ENCODE measurements around the gene ATP11A.
A peak's percentile ranks its signal among the peaks of the same experiment; 100 is the strongest.
"Not testable (repeated sequence)": the region's sequence is repeated elsewhere in the genome, so short reads cannot be mapped to it uniquely, and the experiment has no call there.

Gene ATP11A

GRCh38 chr13:112825071-112825470 lies 135.2 kb downstream of the ATP11A start:
- no peak for DNase-seq

GRCh38 chr13:112825875-112826274 lies 136.0 kb downstream of the ATP11A start:
- no peak for DNase-seq

GRCh38 chr13:112826565-112826964 lies 136.7 kb downstream of the ATP11A start:
- DNase-seq, result no peak

- DNase-seq, result no peak
Measured at GRCh38 chr13:112828082-112828699, 138.4 kb downstream of the ATP11A start.

GRCh38 chr13:112828756-112829155 lies 138.9 kb downstream of the ATP11A start:
- no peak for DNase-seq

GRCh38 chr13:112831196-112831595 lies 141.4 kb downstream of the ATP11A start:
- DNase-seq, result no peak

- no peak for DNase-seq
Measured at GRCh38 chr13:112831801-112832200, 142.0 kb downstream of the ATP11A start.

GRCh38 chr13:112832811-112833210 lies 143.0 kb downstream of the ATP11A start:
- no peak for DNase-seq

- no peak for DNase-seq
Measured at GRCh38 chr13:112833551-112834257, 143.9 kb downstream of the ATP11A start.

- DNase-seq, result no peak
Measured at GRCh38 chr13:112835344-112835743, 145.5 kb downstream of the ATP11A start.

- no peak for DNase-seq
Measured at GRCh38 chr13:112835796-112836195, 146.0 kb downstream of the ATP11A start.

- DNase-seq, result no peak
Measured at GRCh38 chr13:112836940-112837339, 147.1 kb downstream of the ATP11A start.

- DNase-seq, result no peak
Measured at GRCh38 chr13:112837371-112838037, 147.7 kb downstream of the ATP11A start.

- DNase-seq, result peak in 1 of 2 experiments; percentile 22
Measured at GRCh38 chr13:112838038-112838841, 148.4 kb downstream of the ATP11A start.

GRCh38 chr13:112838842-112839117 lies 148.9 kb downstream of the ATP11A start:
- no peak for DNase-seq

GRCh38 chr13:112839356-112840105 lies 149.7 kb downstream of the ATP11A start:
- no peak for DNase-seq

- no peak for DNase-seq
Measured at GRCh38 chr13:112840472-112841302, 150.8 kb downstream of the ATP11A start.

- DNase-seq, result not testable (repeated sequence)
Measured at GRCh38 chr13:112841303-112842015, 151.6 kb downstream of the ATP11A start.

- no peak for DNase-seq
Measured at GRCh38 chr13:112842343-112842856, 152.6 kb downstream of the ATP11A start.

- no peak for DNase-seq
Measured at GRCh38 chr13:112842931-112843391, 153.1 kb downstream of the ATP11A start.

Measured in cerebellar nuclear complex (tissue), 1 donor.